HepG2 (cell line): ENCODE measurements around the gene PLD2. TPM values are rescaled to one million over a fixed set of nuclear protein-coding genes. Genes with fewer than 3 reads are reported as not detected.

ENCODE experiments used
- ATAC-seq: fragments of 200-7000 bp; cut with Tn5 transposase; 3 replicates; pipeline ENCODE4 v1.9.1; 2020; ENCODE audit warnings: mild to moderate bottlenecking, moderate library complexity
- BruUV-seq: library from RNA; stranded (reverse); fragments of 400-500 nt; replicated peaks from 2 replicates; lab custom pipeline; 2021; lab: Mats Ljungman, UMichigan
- CTCF ChIA-PET: fragments of 300-600 bp; formaldehyde crosslinking; extraction: SDS; loops from one replicate; lab custom pipeline; 2021; ENCODE audit warnings: low total read pairs, inconsistent platforms, low intra/inter-chr PET ratio; lab: Yijun Ruan, JAX
- POLR2A ChIA-PET: fragments of 350-600 bp; sonication (Branson Sonifier 250); formaldehyde crosslinking; loops from one replicate; lab custom pipeline; 2020; ENCODE audit warnings: antibody characterized with exemption, inconsistent platforms; lab: Yijun Ruan, JAX
- DNase-seq: peaks from one replicate; pipeline ENCODE4 v3.0.0-alpha.2; 2015; ENCODE audit warnings: low spot score
- FAIRE-seq: peaks from 3 replicates; lab custom pipeline; 2011; peaks lifted over from hg19 to GRCh38; lab: Jason Lieb, UNC
- H2AFZ ChIP-seq: one replicate; pipeline ENCODE4 v1.6.1; 2011; ENCODE audit warnings: low read length, inconsistent platforms
- H3K27ac ChIP-seq: fragments of 300-600 bp; 3 replicates; pipeline ENCODE4 v1.8.0; 2011; ENCODE audit warnings: mixed run types, mild to moderate bottlenecking, mixed read lengths, low read length, inconsistent platforms; ENCODE audit not compliant: insufficient read depth; ENCODE audit errors: extremely low read length
- H3K27me3 ChIP-seq, 2 experiments: fragments of 200-600 bp in 1 of 2; 2 replicates in 1 of 2; 3 replicates in 1 of 2; pipeline versions ENCODE4 v1.6.0 to v1.8.0; 2011; ENCODE audit warnings: low read length in 2 of 2, mild to moderate bottlenecking in 2 of 2, moderate library complexity in 2 of 2, inconsistent platforms in 1 of 2; ENCODE audit not compliant: insufficient read depth in 2 of 2, control insufficient read depth in 1 of 2
- H3K36me3 ChIP-seq, 2 experiments: fragments of 200-600 bp in 1 of 2; replicated peaks in 1 of 2; 2 replicates in 1 of 2; 3 replicates in 1 of 2; pipeline versions ENCODE4 v1.5.1 to v1.8.0; 2011; ENCODE audit warnings: low read length in 2 of 2, inconsistent platforms in 1 of 2; ENCODE audit not compliant: insufficient read depth in 2 of 2, control insufficient read depth in 1 of 2
- H3K4me1 ChIP-seq: 2 replicates; pipeline ENCODE4 v1.5.1; 2012; ENCODE audit warnings: low read length, inconsistent platforms; ENCODE audit not compliant: insufficient read depth
- H3K4me2 ChIP-seq: 2 replicates; pipeline ENCODE4 v1.6.0; 2011; ENCODE audit warnings: low read depth, low read length, inconsistent platforms
- H3K4me3 ChIP-seq, 3 experiments: fragments of 200-600 bp in 1 of 3; sonication (generic), shearing (Covaris generic) in 1 of 3; replicated peaks in 1 of 3; 2 replicates each; pipeline ENCODE4 v1.5.1; 2011 to 2016; ENCODE audit warnings: low read length in 3 of 3, inconsistent platforms in 2 of 3, low read depth in 2 of 3, mild to moderate bottlenecking in 2 of 3, control low read depth in 1 of 3, mixed read lengths in 1 of 3; ENCODE audit not compliant: insufficient read depth in 1 of 3
- H3K79me2 ChIP-seq: one replicate; pipeline ENCODE4 v1.6.1; 2011; ENCODE audit warnings: low read length, inconsistent platforms; ENCODE audit not compliant: insufficient read depth
- H3K9ac ChIP-seq: 2 replicates; pipeline ENCODE4 v1.6.0; 2011; ENCODE audit warnings: mild to moderate bottlenecking, low read depth, low read length, inconsistent platforms; ENCODE audit not compliant: insufficient read depth
- H3K9me3 ChIP-seq: 2 replicates; pipeline ENCODE4 v1.5.1; 2012; ENCODE audit warnings: mild to moderate bottlenecking, low read length
- H4K20me1 ChIP-seq: 2 replicates; pipeline ENCODE4 v1.6.0; 2011; ENCODE audit warnings: inconsistent platforms, mild to moderate bottlenecking, low read length, moderate library complexity; ENCODE audit not compliant: insufficient read depth
- HDAC2 ChIP-seq: sonication (generic); formaldehyde crosslinking; IDR thresholded peaks from 2 replicates; pipeline ENCODE4 v1.4.0; 2020; ENCODE audit warnings: missing genetic modification reagents
- MNT ChIP-seq: fragments of 450-650 bp; IDR thresholded peaks from 2 replicates; pipeline ENCODE4 v1.6.1; 2016
- PITX1 ChIP-seq: sonication (generic); formaldehyde crosslinking; IDR thresholded peaks from 2 replicates; pipeline ENCODE4 v1.5.1; 2020; ENCODE audit warnings: mild to moderate bottlenecking, missing genetic modification reagents
- SALL2 ChIP-seq: sonication (generic); formaldehyde crosslinking; IDR thresholded peaks from 2 replicates; pipeline ENCODE4 v1.8.1; 2023; ENCODE audit warnings: mild to moderate bottlenecking, missing genetic modification reagents, inconsistent platforms
- SKIL ChIP-seq: sonication (generic); formaldehyde crosslinking; IDR thresholded peaks from 2 replicates; pipeline ENCODE4 v1.8.0; 2022; ENCODE audit warnings: missing genetic modification reagents, mild to moderate bottlenecking, moderate library complexity, borderline replicate concordance
- STAT6 ChIP-seq: sonication (generic); formaldehyde crosslinking; IDR thresholded peaks from 2 replicates; pipeline ENCODE4 v1.4.0; 2020; ENCODE audit warnings: missing genetic modification reagents, mild to moderate bottlenecking, borderline replicate concordance
- THAP7 ChIP-seq: sonication (generic); formaldehyde crosslinking; IDR thresholded peaks from 2 replicates; pipeline ENCODE4 v1.8.1; 2023; ENCODE audit warnings: mild to moderate bottlenecking, missing genetic modification reagents
- ZFP62 ChIP-seq: sonication (generic); formaldehyde crosslinking; IDR thresholded peaks from 2 replicates; pipeline ENCODE4 v1.4.0; 2020; ENCODE audit warnings: missing genetic modification reagents
- ZNF207 ChIP-seq: fragments of 450-650 bp; IDR thresholded peaks from 2 replicates; pipeline ENCODE4 v1.6.1; 2016; ENCODE audit warnings: antibody characterized with exemption, borderline replicate concordance
- ZNF230 ChIP-seq: sonication (generic); formaldehyde crosslinking; IDR thresholded peaks from 2 replicates; pipeline ENCODE4 v1.4.0; 2020; ENCODE audit warnings: mild to moderate bottlenecking, missing genetic modification reagents
- ZNF547 ChIP-seq: sonication (generic); formaldehyde crosslinking; IDR thresholded peaks from 2 replicates; pipeline ENCODE4 v1.5.1; 2020; ENCODE audit warnings: mild to moderate bottlenecking, missing genetic modification reagents
- ZNF589 ChIP-seq: sonication (generic); formaldehyde crosslinking; conservative IDR thresholded peaks from 2 replicates; pipeline ENCODE4 v1.8.0; 2022; ENCODE audit warnings: mild to moderate bottlenecking, moderate library complexity, missing genetic modification reagents
- ZNF713 ChIP-seq: sonication (generic); formaldehyde crosslinking; IDR thresholded peaks from 2 replicates; pipeline ENCODE4 v1.4.0; 2020; ENCODE audit warnings: mild to moderate bottlenecking, missing genetic modification reagents
- WGBS: methylation state at CpG from one replicate; pipeline ENCODE4 v1.1.6; 2017; ENCODE audit warnings: low lambda C conversion rate; 5-methylcytosine and 5-hydroxymethylcytosine counted together
- in situ Hi-C: cut with HindIII; loops from 2 replicates; pipeline ENCODE4 v1.10.0; 2017; ENCODE audit warnings: low pct_unique_long_range_greater_than_20kb; ENCODE audit not compliant: extremely low pct_ligation_motif_present
- intact Hi-C: fragments of 100-400 bp; cut with micrococcal nuclease; formaldehyde crosslinking; loops from one replicate; pipeline ENCODE4 v1.10.0; 2022; ENCODE audit not compliant: unreplicated experiment
- polyA plus RNA-seq, 8 experiments: library from polyadenylated mRNA; depleted of rRNA in 3 of 8; stranded (reverse) in 7 of 8; unstranded in 1 of 8; fragments of >200 nt; fragmentation: Illumina TruSeq in 4 of 8; extraction: Trizol in 4 of 8; gene quantifications; 2 replicates each; pipeline versions ENCODE4 v1.2.1 to v1.2.3, GENCODE V29; 2011 to 2016; ENCODE audit warnings: low read depth in 4 of 8, missing spikeins in 1 of 8, mixed read lengths in 1 of 8; ENCODE audit not compliant: insufficient read depth in 1 of 8
- total RNA-seq, 5 experiments: library from RNA; depleted of rRNA; stranded (reverse); fragments of >200 nt; fragmentation: Illumina TruSeq; extraction: Trizol; gene quantifications; 2 replicates each; pipeline ENCODE4 v1.2.3, GENCODE V29; 2016; ENCODE audit warnings: low read depth in 1 of 5

PLD2 gene
- total and polyA plus RNA-seq, 2 of the 13 experiments (the other 11 are each of a cell fraction or from before 2014, with no cell fraction given): 13.4 to 29.7 TPM

GRCh38 chr17:4818276-4818675 lies 11.3 kb downstream of the PLD2 start:
- no peak overlapping the region for H3K4me3 ChIP-seq
- FAIRE-seq (no peak), ATAC-seq (no peak), DNase-seq (no peak)
- H3K9ac ChIP-seq: no peak overlapping the region
- intact Hi-C loops: no loop called here
- H3K36me3 ChIP-seq: peaks cover 10 to 12% of the 10 kb centered on the region in 2 experiments; a peak in 4 of 5 replicates
- no TSS peak for BruUV-seq
- TF ChIP-seq SKIL (CRISPR knock-in tag) (no peak), ZNF207 (no peak), PITX1 (CRISPR knock-in tag) (no peak), THAP7 (no peak), SALL2 (CRISPR knock-in tag) (no peak), ZFP62 (CRISPR knock-in tag) (no peak), ZNF589 (no peak), STAT6 (no peak), HDAC2 (CRISPR knock-in tag) (no peak), ZNF230 (no peak), MNT (no peak), ZNF547 (no peak), ZNF713 (CRISPR knock-in tag) (no peak)
- no peaks in the 10 kb centered on the region for H3K4me1 ChIP-seq
- H3K27ac ChIP-seq: no peak overlapping the region
- in situ Hi-C loops: no loop called here
- H2AFZ ChIP-seq: no peak overlapping the region
- ChIA-PET POLR2A (interaction anchor here (0.9 kb wide), 1 partner anchor 15 kb away, joined by 3 read pairs; the partner anchor contains the start of gene MINK1), CTCF (no interaction called here)
- no peaks in the 10 kb centered on the region for H4K20me1 ChIP-seq
- no peaks in the 10 kb centered on the region for H3K9me3 ChIP-seq
- WGBS: 86% methylated on average over 10 of the region's 12 CpGs
- H3K27me3 ChIP-seq: no peaks in the 10 kb centered on the region
- H3K4me2 ChIP-seq: no peak overlapping the region
- H3K79me2 ChIP-seq: no peaks in the 10 kb centered on the region
